HG03469 (cell line): ENCODE measurements around the gene GGA1.

Source experiments
- ATAC-seq: cut with Tn5 transposase; IDR thresholded peaks from one replicate; pipeline ENCODE4 v1.9.1; 2021; ENCODE audit warnings: mild to moderate bottlenecking, moderate library complexity, moderate number of reproducible peaks; ENCODE audit not compliant: unreplicated experiment

The GGA1 gene

GRCh38 chr22:37608477-37609239 lies at the start of gene GGA1:
Gene GGA1 (plus strand): TSS chr22:37608834. CDS start chr22:37608861, 27 bp downstream.
- peak; percentile 47 for ATAC-seq

- no peak for ATAC-seq
These were observed 49.1 kb upstream of the GGA1 start for GRCh38 chr22:37559521-37559900.

GRCh38 chr22:37559901-37560607 lies 48.6 kb upstream of the GGA1 start, which contains the start of gene CDC42EP1:
Gene CDC42EP1 (plus strand): TSS chr22:37560480. CDS start chr22:37566350, 5,870 bp downstream.
- no peak for ATAC-seq

GRCh38 chr22:37560608-37561211 lies 47.9 kb upstream of the GGA1 start:
- ATAC-seq = no peak

- no peak for ATAC-seq
These were observed 47.2 kb upstream of the GGA1 start for GRCh38 chr22:37561212-37562048.

GRCh38 chr22:37562049-37562875 lies 46.4 kb upstream of the GGA1 start:
- no peak for ATAC-seq

- no peak for ATAC-seq
These were observed 45.2 kb upstream of the GGA1 start for GRCh38 chr22:37563153-37564081.

GRCh38 chr22:37564111-37564711 lies 44.4 kb upstream of the GGA1 start:
- ATAC-seq = no peak

GRCh38 chr22:37565830-37566229 lies 42.8 kb upstream of the GGA1 start:
- no peak for ATAC-seq

GRCh38 chr22:37566329-37566837 lies 42.3 kb upstream of the GGA1 start:
- ATAC-seq = no peak

GRCh38 chr22:37566903-37567798 lies 41.5 kb upstream of the GGA1 start:
- no peak for ATAC-seq

- ATAC-seq = no peak
These were observed 40.6 kb upstream of the GGA1 start for GRCh38 chr22:37568012-37568411.

GRCh38 chr22:37568448-37569008 lies 40.1 kb upstream of the GGA1 start:
- no peak for ATAC-seq

- no peak for ATAC-seq
These were observed 39.4 kb upstream of the GGA1 start for GRCh38 chr22:37569009-37569920.

GRCh38 chr22:37569921-37570660 lies 38.5 kb upstream of the GGA1 start:
- ATAC-seq = no peak
